GM18502 (cell line): ENCODE results near the gene ERMP1.

Experiments used
- ATAC-seq: cut with Tn5 transposase; IDR thresholded peaks from one replicate; pipeline ENCODE4 v1.9.1; 2021; ENCODE audit warnings: mild to moderate bottlenecking; ENCODE audit not compliant: unreplicated experiment, poor library complexity

ERMP1 gene

GRCh38 chr9:5857928-5858327, 25.0 kb upstream of the ERMP1 start:
- no peak for ATAC-seq

- ATAC-seq: no peak
Measured at GRCh38 chr9:5854063-5854790, 21.3 kb upstream of the ERMP1 start.

- ATAC-seq: no peak
Measured at GRCh38 chr9:5853617-5854016, 20.7 kb upstream of the ERMP1 start.

- no peak for ATAC-seq
Measured at GRCh38 chr9:5852987-5853386, 20.1 kb upstream of the ERMP1 start.

GRCh38 chr9:5851445-5851844, 18.5 kb upstream of the ERMP1 start:
- peak; percentile 95 for ATAC-seq

- no peak for ATAC-seq
Measured at GRCh38 chr9:5850724-5851122, 17.8 kb upstream of the ERMP1 start.

GRCh38 chr9:5848372-5848882, 15.5 kb upstream of the ERMP1 start:
- no peak for ATAC-seq

GRCh38 chr9:5846501-5846921, 13.6 kb upstream of the ERMP1 start:
- ATAC-seq: no peak

- no peak for ATAC-seq
Measured at GRCh38 chr9:5846096-5846495, 13.2 kb upstream of the ERMP1 start.

- no peak for ATAC-seq
Measured at GRCh38 chr9:5845157-5845531, 12.2 kb upstream of the ERMP1 start.

GRCh38 chr9:5843794-5844471, 11.0 kb upstream of the ERMP1 start:
- ATAC-seq: no peak

- ATAC-seq: no peak
Measured at GRCh38 chr9:5842929-5843793, 10.2 kb upstream of the ERMP1 start.

GRCh38 chr9:5841771-5842573, 9.1 kb upstream of the ERMP1 start:
- ATAC-seq: peak; percentile 46

- ATAC-seq: no peak
Measured at GRCh38 chr9:5840788-5841187, 7.9 kb upstream of the ERMP1 start.

- no peak for ATAC-seq
Measured at GRCh38 chr9:5839572-5839902, 6.6 kb upstream of the ERMP1 start.

GRCh38 chr9:5838884-5839571, 6.1 kb upstream of the ERMP1 start:
- no peak for ATAC-seq

GRCh38 chr9:5835808-5836207, 2.9 kb upstream of the ERMP1 start:
- ATAC-seq: no peak

- no peak for ATAC-seq
Measured at GRCh38 chr9:5834214-5834613, 1.3 kb upstream of the ERMP1 start.

- ATAC-seq: peak; percentile 27
Measured at GRCh38 chr9:5832071-5832537, 813 bp downstream of the ERMP1 start.
